K562 (cell line): ENCODE data around the gene PGAP2. TPM values are rescaled to one million over a fixed set of nuclear protein-coding genes. Genes with fewer than 3 reads are reported as not detected.

Source experiments
- ARID1B ChIP-seq: fragments of 450-650 bp; IDR thresholded peaks from 2 replicates; pipeline ENCODE4 v1.6.1; 2016; ENCODE audit warnings: antibody characterized with exemption, mild to moderate bottlenecking, inconsistent platforms
- CEBPZ ChIP-seq: fragments of 150-350 bp; IDR thresholded peaks from 2 replicates; pipeline ENCODE4 v1.6.1; 2014; ENCODE audit warnings: low read depth, mild to moderate bottlenecking, low read length, borderline replicate concordance
- CTCF ChIP-seq, 3 experiments: IDR thresholded peaks in 2 of 3; conservative IDR thresholded peaks in 1 of 3; 2 replicates each; pipeline ENCODE4 v1.5.1; 2011 to 2012; ENCODE audit warnings: low read length in 3 of 3, mild to moderate bottlenecking in 3 of 3, control low read depth in 2 of 3, improper control_type of control experiment in 1 of 3, inconsistent platforms in 1 of 3, low read depth in 1 of 3, mixed read lengths in 1 of 3, moderate library complexity in 1 of 3; ENCODE audit not compliant: insufficient read depth in 2 of 3
- FOXA1 ChIP-seq: fragments of 450-650 bp; IDR thresholded peaks from 2 replicates; pipeline ENCODE4 v1.6.1; 2016; ENCODE audit warnings: mild to moderate bottlenecking, borderline replicate concordance
- HNRNPK ChIP-seq: fragments of 200-400 bp; formaldehyde crosslinking; IDR thresholded peaks from one replicate; pipeline ENCODE4 v1.6.1; 2018; ENCODE audit warnings: mild to moderate bottlenecking, low read depth, low read length; ENCODE audit not compliant: poor library complexity, severe bottlenecking
- MEIS2 ChIP-seq: fragments of 450-650 bp; IDR thresholded peaks from 2 replicates; pipeline ENCODE4 v1.6.1; 2014; ENCODE audit warnings: mild to moderate bottlenecking; ENCODE audit not compliant: partially characterized antibody
- NR0B1 ChIP-seq: fragments of 450-650 bp; IDR thresholded peaks from one replicate; pipeline ENCODE4 v1.6.1; 2018; ENCODE audit warnings: mild to moderate bottlenecking, moderate library complexity; ENCODE audit not compliant: partially characterized antibody
- PTTG1 ChIP-seq: fragments of 450-650 bp; IDR thresholded peaks from 2 replicates; pipeline ENCODE4 v1.6.1; 2016; ENCODE audit warnings: low read depth, mild to moderate bottlenecking, missing genetic modification characterization, missing compliant biosample characterization
- RAD21 ChIP-seq, 2 experiments: fragments of 250-450 bp in 1 of 2; fragments of 450-650 bp in 1 of 2; sonication (Bioruptor Pico) in 1 of 2; formaldehyde crosslinking in 1 of 2; IDR thresholded peaks in 1 of 2; conservative IDR thresholded peaks in 1 of 2; 2 replicates each; pipeline versions ENCODE4 v1.4.0 to v1.8.0; 2020 to 2022; ENCODE audit warnings: mild to moderate bottlenecking in 2 of 2, moderate library complexity in 1 of 2
- XRCC5 ChIP-seq: fragments of 200-400 bp; formaldehyde crosslinking; IDR thresholded peaks from 2 replicates; pipeline ENCODE4 v1.6.1; 2017; ENCODE audit warnings: low read depth, mild to moderate bottlenecking, low read length
- ZFPM2 ChIP-seq: fragments of 250-450 bp; sonication (Bioruptor Pico); IDR thresholded peaks from 2 replicates; pipeline ENCODE4 v1.5.1; 2022; ENCODE audit warnings: mild to moderate bottlenecking
- ZNF3 ChIP-seq: fragments of 250-450 bp; sonication (Bioruptor Pico); IDR thresholded peaks from 2 replicates; pipeline ENCODE4 v1.5.0; 2021; ENCODE audit warnings: mild to moderate bottlenecking, moderate library complexity
- polyA plus RNA-seq, 8 experiments: library from polyadenylated mRNA; depleted of rRNA in 4 of 8; stranded (reverse) in 5 of 8; unstranded in 3 of 8; fragments of >200 nt; fragmentation: Nextera tagmentation in 2 of 8; fragmentation: Illumina TruSeq in 1 of 8; extraction: Ambion mirVana in 2 of 8; extraction: Trizol in 1 of 8; gene quantifications; 2 replicates each; pipeline versions ENCODE4 v1.2.1 to v1.2.3, GENCODE V29; 2011 to 2014; ENCODE audit warnings: inconsistent platforms in 1 of 8, missing spikeins in 1 of 8
- total RNA-seq, 7 experiments: library from RNA; depleted of rRNA in 6 of 7; stranded (reverse); fragments of >200 nt in 6 of 7; fragmentation: Illumina TruSeq in 2 of 7; extraction: Trizol in 2 of 7; gene quantifications; 2 replicates each; pipeline versions ENCODE4 v1.2.1 to v1.2.3, GENCODE V29; 2011 to 2021; ENCODE audit warnings: low replicate concordance in 1 of 7

PGAP2 gene
- total and polyA plus RNA-seq, 9 of the 15 experiments (the other 6 are each of a cell fraction or from before 2014, with no cell fraction given): 17.9 to 47.2 (median 33.7) TPM

GRCh38 chr11:3865388-3866193 is 57.2 kb downstream of the PGAP2 start (continued):
- TF ChIP-seq CEBPZ (no peak), XRCC5 (no peak), MEIS2 (peak; percentile 43), NR0B1 (no peak), FOXA1 (no peak), ZFPM2 (CRISPR knock-in tag) (no peak), PTTG1 (no peak), RAD21 (CRISPR knock-in tag; conservative IDR thresholded peaks at IDR 0.05 in 1 of 2, IDR thresholded peaks at IDR 0.05 in 1 of 2) (peak in 1 of 2 experiments; percentile 7; a peak in 1 of 4 replicates), ARID1B (peak; percentile 92), CTCF (IDR thresholded peaks at IDR 0.05 in 2 of 3, conservative IDR thresholded peaks at IDR 0.05 in 1 of 3; ENCODE audit: insufficient read depth in 2 of 3, low read depth in 1 of 3, low read length in 3 of 3) (no peak), HNRNPK (no peak), ZNF3 (no peak)
